ENCODE data around the gene ZSCAN21.

The ZSCAN21 gene

GRCh38 chr7:100079024-100079560, 29.5 kb downstream of the ZSCAN21 start:
- DNase-seq, result no peak

DNA sequence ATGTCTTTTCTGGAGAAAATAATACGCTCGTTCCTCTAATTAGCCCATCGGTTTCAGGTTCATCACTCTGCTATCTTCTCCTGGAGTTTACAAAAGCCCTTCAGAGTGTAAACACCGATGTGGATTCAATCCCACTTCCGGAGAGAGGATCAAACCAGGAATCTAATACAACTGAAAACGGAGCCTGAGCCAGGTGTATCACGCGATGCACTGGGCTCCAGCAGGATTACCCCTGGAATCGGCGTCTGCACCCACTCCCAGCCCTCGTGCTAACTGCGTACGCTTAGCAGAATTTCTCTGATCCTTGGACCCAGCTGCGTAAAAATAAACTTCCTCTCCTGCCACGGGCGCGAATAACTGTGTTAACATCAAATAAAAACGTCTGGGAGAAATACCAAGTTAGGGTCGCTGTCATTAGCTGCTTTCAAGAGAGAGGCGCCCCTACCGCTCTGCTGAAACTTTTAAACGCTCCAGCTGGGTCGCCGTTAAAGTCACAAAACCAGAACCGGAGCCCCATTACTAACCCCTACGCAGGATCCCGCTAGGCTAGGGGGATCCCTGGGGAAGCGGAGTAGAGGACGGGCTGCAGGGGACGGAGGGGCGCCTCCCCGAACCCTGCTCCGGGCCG, 31.4 kb downstream of the ZSCAN21 start:
- no peak for DNase-seq

DNA sequence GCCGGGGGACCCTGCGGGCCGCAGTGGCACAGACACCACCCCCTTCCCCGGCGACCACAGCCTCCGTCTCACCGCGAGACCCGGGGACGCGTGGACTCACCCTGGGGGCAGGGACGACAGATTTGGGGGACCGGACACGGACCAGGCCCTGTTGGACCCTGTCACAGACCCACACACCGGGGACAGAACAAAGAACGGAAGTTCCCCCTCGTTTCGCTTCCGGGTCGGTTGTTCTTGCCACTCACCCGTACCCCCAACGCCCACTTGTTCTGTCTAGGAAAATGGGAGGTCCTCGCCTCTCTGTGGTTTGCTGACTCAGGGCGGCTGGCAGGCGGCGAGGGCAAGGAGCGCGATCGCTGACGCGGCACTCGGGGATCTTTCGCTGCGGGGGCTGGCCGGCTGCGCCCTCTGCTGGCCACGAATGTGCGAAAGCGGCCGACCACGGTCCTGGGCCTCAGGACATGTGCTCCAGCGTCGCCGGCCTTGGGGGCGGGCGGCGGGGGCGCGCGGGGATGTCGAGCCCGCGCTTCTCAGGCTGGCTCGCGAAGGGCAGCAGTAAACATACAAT, 32.0 kb downstream of the ZSCAN21 start, which contains the start of gene ZNF3:
TSS of gene ZNF3 (minus strand) at position 189 of the 568 bp plus-strand sequence. CDS start 4,366 bp downstream, outside the sequence.
- DNase-seq, result peak; percentile 99

GRCh38 chr7:100082978-100083377, 33.4 kb downstream of the ZSCAN21 start:
- DNase-seq, result no peak

DNA sequence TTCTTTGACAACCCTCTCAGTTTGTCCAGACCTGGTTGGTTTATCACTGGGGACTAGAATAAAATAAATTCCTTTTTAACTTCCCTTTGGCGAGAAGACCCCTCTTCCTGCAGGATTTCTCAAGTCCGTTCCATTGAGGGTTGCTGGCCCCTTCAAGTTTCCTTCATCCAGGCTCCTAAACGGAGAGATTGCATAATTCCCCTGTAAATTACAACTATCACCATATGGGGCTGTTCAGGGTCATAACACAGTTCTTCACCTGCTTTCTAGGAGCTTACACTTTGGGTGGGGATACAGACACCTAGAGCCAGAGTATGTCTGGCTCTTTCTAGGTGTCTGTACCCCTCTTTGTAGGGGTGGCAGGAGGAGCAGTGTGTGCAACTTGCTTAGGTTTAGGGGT, 35.9 kb downstream of the ZSCAN21 start:
- DNase-seq, result no peak

GRCh38 chr7:100087055-100087750, 37.6 kb downstream of the ZSCAN21 start:
- no peak for DNase-seq

GRCh38 chr7:100088095-100088620, 38.6 kb downstream of the ZSCAN21 start:
- no peak for DNase-seq

DNA sequence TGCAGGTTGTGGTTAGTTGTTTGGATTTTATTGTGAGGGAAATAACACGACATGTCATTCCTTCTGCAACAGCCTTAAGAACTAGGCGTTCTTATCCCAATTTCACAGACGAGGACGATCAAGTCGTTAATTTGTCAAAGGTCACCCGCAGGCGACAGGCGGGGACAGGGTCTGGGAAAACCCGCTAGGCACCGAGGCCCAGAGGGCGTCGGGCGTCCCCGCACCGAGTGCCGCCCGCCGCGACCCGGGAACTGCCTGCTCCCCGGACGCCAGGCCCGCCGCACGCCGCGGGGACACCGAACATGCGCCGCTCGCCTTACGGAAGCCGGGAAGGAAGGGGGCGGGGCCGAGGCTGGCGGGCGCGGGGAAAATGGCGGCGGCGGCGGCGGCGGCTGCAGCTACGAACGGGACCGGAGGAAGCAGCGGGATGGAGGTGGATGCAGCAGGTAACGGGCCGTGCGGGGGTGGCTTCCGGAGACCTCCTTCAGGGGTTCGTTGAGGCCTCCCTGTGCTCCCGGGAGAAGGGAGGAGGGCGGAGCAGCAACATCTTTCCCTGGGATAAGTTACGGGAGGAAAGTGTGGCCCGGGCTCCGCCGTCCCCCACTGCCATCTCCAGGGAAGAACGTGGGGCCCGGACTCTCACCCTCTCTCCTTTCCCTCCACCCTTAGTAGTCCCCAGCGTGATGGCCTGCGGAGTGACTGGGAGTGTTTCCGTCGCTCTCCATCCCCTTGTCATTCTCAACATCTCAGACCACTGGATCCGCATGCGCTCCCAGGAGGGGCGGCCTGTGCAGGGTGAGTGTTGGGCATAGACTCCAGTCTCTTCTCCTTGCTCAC, 39.3 kb downstream of the ZSCAN21 start, which contains the start of gene COPS6:
TSS of gene COPS6 (plus strand) at position 349 of the 837 bp plus-strand sequence. CDS start at position 371, 22 bp downstream.
- DNase-seq, result peak; percentile 89

GRCh38 chr7:100089458-100090196, 40.1 kb downstream of the ZSCAN21 start:
- DNase-seq, result no peak

- DNase-seq, result no peak
Measured at GRCh38 chr7:100090527-100091410, 41.2 kb downstream of the ZSCAN21 start.

DNA sequence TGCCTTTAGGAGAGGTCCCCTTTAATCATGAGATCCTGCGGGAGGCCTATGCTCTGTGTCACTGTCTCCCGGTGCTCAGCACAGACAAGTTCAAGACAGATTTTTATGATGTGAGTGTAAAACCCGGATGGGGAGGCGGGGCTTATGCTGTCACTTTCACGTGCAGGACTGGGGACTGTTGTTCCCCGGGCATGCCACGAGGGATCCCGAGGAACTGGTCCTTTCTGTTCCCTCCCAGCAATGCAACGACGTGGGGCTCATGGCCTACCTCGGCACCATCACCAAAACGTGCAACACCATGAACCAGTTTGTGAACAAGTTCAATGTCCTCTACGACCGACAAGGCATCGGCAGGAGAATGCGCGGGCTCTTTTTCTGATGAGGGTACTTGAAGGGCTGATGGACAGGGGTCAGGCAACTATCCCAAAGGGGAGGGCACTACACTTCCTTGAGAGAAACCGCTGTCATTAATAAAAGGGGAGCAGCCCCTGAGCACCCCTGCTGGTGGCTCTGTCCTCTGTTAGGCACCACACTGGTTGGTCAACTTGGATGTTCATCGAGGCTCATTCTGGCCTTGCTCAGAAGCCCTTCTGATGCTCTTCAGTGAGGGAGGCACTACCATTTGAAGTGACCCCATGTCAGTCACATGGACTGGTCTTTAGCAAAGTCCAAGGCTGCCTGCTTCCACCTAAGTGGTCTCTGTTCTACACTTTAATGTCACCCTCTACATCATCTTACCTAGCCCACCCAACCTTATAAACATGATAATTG, 42.0 kb downstream of the ZSCAN21 start:
- no peak for DNase-seq

GRCh38 chr7:100093054-100093453, 43.5 kb downstream of the ZSCAN21 start:
- DNase-seq, result no peak

DNA sequence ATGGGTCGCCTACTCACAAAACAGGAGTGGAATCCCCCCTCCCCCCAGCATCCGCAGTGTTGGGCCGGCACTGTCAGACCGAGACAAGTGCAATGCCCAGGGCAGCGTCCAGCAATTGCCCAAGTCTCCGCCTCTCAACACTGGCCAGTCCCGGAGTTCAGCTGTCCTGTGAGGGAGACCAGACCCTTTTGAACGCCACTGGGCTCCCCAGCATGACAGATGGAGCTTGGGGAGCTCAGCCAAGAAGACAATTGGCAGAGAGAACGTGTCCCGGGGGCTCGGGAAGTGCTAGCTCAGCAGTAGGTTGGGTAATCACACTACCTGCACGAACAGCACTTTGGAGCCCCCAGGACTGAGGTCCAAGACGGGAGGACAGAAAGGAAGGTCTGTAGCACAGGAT, 43.9 kb downstream of the ZSCAN21 start:
- DNase-seq, result no peak

DNA sequence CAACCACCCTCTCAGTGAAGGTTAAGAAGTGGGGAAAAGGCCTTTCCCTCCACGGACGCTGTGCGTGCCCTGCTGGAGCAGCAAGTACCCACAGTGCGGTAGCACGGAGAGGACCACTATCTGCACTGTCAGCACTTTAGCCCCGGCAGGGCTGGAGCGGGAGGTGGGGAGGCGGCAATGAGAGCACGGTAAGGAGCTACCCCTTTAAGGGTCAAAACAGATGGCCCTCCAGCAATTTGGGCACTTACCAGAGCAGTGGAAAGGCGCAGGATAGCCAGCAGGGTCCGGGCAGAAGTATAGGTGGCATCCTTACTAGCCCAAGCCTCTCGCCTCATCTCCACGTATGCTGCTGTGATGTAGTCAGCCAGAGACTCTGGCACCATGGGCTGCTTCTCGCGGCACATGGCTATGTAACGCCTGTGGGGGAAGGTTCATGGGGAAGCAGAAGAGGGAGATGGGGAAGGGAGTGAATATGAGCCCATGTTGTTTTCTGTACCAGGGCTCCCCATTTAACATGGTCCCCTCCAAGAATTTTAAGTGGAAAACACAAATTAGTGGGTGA, 44.4 kb downstream of the ZSCAN21 start:
- no peak for DNase-seq

DNA sequence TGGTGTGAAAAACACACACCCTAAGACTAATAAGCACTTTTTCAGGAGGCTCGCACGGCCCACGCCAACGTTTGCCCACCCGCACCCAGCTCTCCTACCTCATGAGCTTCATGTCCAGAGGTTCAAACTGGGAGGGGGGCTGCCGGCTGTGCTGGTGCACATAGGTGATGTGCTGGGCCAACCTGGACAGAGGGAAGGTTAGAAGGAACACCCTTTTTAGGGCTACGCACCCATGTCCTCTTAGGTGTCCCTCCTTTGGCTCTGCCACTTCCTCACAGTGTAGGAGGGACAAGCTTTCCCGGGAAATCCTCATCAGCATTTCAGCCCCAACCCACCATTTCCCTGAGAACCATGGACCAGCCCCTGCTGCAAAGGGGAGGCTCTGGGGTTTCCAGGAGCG, 45.7 kb downstream of the ZSCAN21 start:
- no peak for DNase-seq

GRCh38 chr7:100095704-100096103, 46.1 kb downstream of the ZSCAN21 start:
- DNase-seq, result no peak

DNA sequence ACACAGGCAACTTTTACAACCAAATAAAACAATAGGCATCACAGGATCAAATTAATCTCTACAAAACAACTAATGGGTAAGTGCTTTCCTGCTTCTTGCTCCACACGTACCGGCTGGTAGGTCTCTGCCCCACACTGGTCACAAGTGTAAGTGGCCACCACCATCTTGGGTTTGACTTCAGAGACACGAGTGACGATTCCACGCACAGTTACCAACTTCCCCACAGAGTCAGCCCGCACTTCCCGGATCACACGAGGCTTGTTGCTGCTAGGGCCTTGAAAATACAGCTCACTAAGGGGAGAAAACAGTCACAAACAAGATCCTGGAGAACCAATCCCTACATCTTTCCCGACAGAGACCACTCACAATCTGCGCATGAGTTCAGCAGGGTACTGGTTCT, 49.3 kb downstream of the ZSCAN21 start:
- DNase-seq, result no peak

DNA sequence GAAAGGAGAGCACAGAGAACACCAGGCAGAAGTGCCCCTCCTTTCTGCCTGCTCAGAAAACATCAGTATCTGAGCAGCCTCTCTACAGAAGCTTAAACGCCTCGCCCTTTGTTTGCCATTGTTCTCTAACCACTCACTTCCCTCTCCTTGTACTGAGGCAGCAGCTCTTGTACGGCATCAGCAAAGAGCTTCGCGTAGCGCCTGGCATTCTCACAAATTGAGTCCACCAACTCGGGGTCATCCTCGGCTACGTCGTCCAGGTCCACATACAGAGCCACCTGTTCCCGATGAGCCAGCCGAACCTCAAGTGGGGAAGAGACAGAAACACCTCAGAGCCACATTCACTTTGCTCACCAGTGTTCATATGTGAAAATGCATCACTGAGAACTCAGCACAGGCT, 49.9 kb downstream of the ZSCAN21 start:
- no peak for DNase-seq

DNA sequence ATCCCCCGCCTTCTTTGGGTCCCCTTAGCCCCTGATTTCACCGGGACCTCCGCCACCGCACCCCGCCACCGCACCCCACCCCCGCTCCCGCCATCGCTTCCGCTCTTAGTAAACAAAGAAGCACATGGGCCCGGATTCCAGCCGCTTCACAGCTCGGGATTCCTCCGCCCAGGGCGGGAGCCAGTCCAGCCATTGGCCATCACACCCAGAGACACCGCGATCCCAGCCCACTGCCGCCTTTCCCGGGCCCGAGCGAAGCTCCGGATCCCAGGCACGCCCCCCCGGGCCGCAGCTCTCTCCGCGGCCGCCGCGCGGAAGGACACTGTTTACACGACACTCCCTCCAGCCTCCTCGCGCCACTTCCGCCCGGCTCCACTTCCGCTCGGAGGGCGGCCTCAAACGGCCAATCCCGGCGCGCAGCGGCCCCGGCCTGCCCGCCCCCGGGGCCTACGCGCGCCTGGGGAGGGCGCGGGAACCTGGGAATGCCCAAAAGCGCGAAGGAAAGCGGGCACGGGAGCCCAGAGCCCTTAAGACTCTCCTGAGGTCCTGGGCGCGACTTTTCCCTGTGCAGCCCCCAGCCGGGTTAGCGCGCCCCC, 50.9 kb downstream of the ZSCAN21 start:
- DNase-seq, result peak; percentile 85

Measured in stimulated activated CD4-positive, alpha-beta T cell treated with anti-CD3 and anti-CD28 coated beads, Interleukin-4, amount 100 ng/mL, for 24 hours (primary cell).